GM19328 (cell line): Measurements from ENCODE around the gene CTSD.

Source experiments
- ATAC-seq: cut with Tn5 transposase; IDR thresholded peaks from one replicate; pipeline ENCODE4 v1.9.1; 2021; ENCODE audit warnings: mild to moderate bottlenecking, moderate library complexity; ENCODE audit not compliant: unreplicated experiment

The CTSD gene

DNA sequence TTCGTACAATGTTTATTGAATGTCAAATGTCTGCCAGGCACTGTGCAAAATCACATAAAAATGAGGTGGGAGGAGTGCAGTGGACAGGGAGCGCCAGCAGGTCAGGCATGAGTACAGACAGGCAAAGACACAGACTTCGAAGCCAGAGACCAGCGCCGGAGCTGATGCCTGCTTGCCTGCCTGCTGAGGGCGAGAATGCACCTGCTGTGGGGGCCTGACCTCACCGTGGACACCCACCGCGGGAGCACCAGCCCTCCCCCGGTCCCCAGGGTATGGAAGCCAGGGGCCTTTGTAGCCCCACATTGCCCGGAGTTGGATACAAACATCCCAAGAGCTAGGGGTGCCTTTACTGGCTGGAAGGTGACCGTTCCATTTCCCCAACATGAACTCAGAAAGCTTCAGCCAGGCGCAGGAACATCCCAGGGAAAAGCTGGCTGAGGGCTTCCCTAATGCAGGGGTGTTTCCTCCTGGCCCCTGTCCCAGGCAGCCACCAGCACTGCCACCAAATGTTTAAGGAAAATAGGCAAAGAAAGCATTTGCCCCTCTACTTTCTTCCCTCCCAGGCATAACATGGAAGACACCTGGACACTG is 31.2 kb downstream of the CTSD start:
- ATAC-seq, result no peak

- no peak for ATAC-seq
Observed at GRCh38 chr11:1731451-1732059, 32.2 kb downstream of the CTSD start.

DNA sequence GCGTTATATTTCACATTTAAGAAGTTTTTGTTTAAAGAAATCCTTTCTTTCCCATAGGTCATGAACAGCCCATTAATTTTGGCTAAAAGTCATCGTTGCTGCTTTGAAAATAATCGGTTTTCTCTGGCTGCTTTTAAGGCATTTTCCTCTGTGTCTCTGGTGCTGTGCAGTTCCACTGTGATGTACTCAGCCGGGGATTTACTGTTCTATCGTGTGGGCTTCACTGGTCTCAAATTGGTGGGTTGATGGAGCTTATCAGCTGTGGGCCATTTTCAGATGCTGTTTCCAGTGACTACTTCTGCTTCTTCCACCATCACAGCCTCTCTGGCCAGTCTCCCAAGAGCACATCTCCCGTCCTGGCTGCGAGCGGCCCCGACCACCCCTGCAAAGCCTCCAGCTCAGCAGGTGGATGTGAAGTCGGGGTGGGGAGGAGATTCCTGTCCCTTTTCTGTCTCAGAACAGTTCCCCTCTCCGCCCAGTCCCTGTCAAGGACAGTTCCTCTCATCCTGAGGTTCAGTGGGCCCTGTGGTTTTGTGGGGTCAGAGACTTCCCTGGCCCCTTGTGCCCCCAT is 33.6 kb downstream of the CTSD start:
- no peak for ATAC-seq

DNA sequence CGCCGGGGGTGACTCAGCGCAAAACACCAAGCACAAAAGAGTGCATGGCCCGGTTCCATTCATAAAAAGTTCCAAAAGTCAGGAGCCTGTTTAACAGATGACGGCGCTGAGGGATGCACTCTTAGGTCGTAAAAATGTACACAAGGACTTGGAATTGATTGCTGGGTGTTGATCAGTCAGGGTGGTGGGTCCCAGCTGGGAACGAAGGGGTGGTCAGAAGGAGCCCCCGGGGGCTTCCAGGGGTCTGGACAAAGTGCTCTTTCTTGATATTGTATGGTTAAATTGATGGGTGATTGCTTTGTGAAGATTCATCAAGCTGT is 34.1 kb downstream of the CTSD start:
- ATAC-seq, result no peak

- ATAC-seq, result no peak
Observed at GRCh38 chr11:1728931-1729691, 34.6 kb downstream of the CTSD start.

DNA sequence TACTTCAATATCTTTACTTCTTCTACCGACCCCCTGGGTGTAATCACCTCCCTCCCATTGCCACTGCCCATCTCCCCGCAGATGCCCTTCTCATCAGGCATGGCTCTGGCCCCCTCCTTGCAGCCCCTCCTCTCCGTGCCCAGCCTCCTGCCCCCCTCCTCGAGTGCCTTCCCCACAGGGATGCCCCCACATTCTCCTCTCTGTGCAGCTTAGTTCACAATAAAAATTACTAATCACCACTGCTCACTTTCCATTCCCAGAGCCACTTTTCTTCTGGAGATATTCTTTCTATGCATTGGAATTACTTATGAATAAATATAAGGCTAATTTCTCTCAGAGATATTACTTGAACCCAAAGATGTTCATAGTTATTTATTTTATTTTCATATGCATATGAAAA is 35.4 kb downstream of the CTSD start:
- no peak for ATAC-seq

- no peak for ATAC-seq
Observed at GRCh38 chr11:1727861-1728260, 35.9 kb downstream of the CTSD start.

- no peak for ATAC-seq
Observed at GRCh38 chr11:1727096-1727690, 36.5 kb downstream of the CTSD start.

DNA sequence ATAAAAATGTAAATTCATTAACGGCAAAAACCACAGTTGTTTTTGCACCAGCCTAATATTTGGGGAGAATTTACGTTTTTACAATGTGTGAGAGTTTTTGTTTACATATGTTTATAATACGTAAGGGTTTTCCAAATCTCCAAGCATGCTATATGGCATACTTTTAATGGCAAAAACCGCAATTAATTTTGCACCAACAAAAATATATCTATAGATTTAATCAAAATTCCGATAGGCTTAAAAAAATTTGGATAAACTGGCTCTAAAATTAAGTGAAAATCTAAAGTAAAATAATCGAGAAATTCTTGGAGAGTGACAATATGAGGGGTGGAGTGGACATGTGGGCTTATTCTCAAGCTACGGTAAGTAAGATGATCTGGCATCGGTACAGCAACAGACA is 43.9 kb downstream of the CTSD start:
- no peak for ATAC-seq

DNA sequence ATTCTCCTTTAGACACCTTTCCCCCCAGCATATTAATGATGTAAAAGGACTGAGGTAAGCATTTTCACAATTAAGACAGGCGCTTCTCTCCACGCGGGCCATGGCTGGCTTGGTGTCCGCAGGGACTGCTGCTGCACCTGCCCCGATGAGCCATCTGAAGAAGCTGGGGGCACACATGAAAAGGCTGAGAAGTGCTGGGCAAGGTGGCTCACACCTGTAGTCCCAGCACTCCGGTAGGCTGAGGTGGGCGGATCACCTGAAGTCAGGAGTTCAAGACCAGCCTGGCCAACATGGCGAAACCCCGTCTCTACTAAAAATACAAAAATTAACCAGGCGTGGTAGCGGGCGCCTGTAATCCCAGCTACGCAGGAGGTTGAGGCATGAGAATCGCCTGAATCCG is 45.4 kb downstream of the CTSD start:
- no peak for ATAC-seq

DNA sequence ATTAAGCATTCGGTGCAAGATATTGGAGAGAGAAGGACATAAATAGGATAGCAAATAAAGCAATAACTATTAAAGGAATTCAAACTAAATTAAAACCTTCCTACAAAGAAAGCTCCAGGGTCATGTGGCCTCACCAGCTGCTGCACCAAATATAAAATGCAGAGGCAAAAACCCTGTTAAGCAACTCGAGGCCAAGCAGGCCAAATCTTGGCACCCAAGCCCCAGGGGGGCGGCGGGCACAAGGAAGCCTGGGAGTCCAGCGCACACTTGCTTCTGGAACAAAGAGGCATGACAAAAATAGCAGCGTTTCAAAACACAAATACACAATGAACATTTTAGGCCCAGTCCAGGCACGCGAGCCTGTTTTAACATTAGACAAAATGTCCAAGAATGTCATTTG is 46.0 kb downstream of the CTSD start:
- no peak for ATAC-seq

DNA sequence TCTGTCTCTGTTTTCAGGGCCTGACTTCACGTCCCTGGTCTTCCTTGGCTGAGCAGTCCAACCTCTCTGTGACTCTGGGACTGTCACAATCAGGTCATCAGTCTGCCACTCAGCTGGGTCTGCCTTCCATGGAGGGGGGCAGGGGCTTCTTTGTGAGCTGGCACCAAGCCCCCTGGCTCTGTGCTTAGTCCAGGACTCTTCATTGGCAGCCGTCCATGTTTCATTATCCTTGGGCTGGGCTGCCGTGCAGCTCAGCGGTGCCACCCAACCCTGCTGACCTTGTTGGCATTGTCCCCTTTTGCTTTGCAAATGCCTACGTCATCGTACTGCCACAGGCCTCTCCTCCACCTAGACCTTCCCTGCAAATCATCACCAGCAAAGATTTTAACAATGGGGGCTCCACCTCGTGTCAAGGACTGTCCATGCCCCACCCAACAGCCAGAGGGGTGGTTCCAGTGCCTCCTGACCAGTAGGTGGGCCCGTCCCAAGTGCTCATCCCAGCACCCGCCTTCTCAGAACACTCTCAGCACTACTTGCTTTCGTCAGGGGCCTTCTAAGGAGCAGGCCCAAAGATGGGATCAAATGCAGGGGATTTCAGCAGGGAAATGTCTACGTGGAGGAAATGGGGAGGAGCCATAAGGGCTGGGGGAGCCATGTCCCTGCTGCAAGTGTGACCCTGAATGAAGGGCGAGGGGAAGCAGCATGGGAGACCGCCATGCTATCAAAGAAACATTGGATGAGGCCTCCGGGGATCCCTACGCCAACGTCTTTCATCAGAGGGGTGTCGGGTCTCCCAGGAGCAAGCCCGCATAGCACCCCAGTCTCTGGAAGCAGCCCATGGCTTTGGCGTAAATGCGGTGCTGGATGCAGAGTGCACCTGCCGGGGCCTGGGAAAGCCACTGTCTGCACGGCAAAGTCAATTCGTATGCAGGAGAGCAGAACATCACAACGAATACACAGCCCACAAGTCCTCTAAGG is 48.5 kb downstream of the CTSD start:
- ATAC-seq, result no peak

DNA sequence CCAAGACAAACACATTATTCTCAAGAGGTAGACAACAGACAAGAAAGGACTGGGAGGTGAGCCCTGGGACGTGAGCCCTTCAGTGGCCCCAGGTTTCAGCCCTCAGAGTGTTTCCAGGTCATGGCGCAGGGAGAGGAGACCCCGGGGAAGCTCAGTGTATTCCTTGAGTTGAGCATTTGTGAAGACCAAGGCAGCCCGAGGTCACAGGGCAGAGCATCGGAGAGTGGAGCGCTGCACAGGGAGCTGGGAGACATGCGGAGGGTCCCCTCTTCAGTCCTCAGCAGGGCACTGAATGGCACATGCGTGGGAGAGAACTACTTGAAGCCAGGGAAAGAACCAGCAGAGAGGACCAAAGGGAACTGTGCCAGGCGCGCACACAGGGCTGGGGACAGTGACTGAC is 55.0 kb downstream of the CTSD start:
- no peak for ATAC-seq

DNA sequence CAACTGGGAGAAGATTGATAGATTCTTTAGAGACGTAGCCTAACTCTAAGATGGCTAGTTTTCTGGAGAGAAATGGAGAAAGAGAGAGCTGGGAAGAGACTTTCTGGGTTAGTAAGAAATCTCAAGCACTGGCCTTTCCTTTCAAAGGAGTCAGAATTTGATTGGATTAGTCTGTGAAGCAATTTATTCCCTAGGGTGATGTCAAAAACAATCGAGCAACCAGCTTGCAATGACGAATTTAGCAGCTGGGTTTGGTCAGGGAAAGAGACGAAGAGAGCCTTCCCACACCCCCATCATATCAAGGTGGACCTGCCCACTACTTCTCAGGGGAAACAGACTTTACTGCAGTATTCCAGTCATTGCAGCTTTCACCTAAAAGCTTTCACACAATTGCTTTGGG is 56.0 kb downstream of the CTSD start:
- no peak for ATAC-seq

DNA sequence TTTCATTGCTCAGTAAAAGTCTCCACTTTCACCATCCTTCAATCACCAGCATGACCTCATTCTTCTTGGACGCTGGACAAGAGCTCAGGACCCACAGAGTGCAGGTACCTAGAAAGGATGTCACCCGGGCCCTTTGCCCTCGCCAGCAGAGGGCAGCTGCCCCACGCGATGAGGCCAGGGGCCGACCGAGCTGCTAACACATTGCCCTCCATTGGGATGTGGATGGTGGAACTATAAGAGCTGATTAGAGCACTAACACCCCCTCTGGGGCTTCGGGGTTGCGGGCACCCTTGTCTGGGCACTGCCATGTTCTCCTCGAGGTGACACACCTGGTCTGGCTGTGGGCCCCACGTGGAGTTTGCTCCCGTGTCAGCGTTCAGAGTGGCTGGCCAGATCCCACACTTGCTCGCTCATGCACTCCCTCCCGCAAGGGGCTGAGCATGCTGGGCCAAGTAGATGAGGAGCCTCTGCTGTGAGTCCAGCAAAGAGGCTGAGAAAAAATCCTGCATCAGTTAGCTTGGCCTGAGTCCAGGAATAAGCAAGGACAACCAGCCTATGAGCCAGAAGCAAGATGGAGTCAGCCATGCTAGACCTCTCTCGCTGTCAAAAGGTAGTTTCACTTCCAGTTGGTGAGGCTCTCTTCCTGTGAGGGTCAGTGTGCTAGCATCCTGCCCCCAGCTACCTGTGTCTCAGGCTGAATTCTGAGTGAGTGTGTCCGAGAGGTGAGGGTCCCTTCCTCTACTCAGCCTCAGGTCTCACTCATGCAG is 56.9 kb downstream of the CTSD start:
- ATAC-seq, result no peak

DNA sequence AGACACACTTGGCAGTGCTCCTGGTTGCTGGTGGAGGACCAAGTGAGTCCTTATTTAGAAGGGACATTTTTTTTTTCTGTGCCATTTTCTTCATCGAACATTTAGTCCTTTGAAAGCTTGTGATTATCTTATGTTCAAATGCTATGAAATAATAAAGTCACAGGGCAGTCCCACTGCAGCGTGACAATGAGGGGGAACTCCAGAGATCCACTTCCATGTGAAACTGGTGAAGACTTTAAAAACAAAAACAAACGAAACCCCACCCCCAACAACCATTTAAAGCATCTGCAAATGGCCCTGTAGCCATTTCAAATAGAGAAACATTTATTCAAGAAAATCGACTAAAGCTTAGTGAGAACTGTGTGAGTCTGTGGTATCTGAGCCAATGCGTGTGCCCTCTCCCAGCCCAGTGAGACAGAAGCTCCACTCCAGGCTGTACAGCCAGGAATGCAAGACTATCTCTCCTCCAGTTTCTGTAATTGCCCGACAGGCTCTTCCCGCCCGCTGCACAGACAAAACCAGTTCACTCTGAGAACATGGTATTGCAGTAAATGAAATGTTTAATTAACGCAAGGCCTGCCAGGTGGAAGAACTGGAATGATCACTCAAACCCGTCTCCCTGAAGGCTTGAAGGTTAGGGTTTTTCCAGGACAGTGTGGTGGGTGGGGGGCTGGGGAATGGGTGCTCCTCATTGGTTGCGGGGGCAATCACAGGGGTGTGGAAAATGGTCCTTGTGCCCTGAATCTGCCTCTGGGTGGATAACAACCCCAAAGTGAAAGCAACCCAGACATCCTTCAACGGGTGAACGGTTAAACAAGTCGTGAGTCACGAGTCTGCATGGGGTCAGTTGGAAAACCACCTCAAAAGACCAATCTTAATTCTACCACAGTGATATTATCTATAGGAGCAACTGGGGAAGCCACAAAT is 58.3 kb downstream of the CTSD start:
- no peak for ATAC-seq

- ATAC-seq, result no peak
Observed at GRCh38 chr11:1703146-1703545, 60.6 kb downstream of the CTSD start.
